Stimulated activated CD4-positive, alpha-beta T cell treated with anti-CD3 and anti-CD28 coated beads, Interleukin-1b, Interleukin-23, amount 100 ng/mL, for 48 hours (primary cell): ENCODE results near the gene ZSCAN2.
"Not testable (repeated sequence)": the region's sequence is repeated elsewhere in the genome, so short reads cannot be mapped to it uniquely, and the experiment has no call there.

Experiments used
- DNase-seq: peaks from one replicate; pipeline ENCODE4 v3.0.0-alpha.2; 2020

Gene ZSCAN2

DNA sequence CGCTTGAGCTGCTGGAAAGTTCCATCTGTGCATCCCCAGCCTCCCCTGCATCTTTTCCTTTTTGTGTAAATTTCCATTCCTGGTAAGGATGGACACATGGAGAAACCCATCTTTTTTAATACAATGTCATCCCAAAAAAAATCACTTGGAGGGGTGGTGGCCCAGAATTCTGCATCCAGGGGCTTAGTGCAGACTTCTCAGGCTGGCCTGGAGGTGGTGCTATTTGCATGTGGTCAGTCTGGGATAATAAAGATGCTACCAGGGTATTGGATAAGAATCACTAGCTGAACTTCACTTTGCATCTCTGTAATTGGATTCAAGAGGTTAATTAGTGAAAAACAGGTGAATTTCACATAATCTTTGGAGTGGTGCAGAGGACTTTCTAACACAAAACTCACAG lies 1.8 kb upstream of the ZSCAN2 start:
- DNase-seq: peak; percentile 23

DNA sequence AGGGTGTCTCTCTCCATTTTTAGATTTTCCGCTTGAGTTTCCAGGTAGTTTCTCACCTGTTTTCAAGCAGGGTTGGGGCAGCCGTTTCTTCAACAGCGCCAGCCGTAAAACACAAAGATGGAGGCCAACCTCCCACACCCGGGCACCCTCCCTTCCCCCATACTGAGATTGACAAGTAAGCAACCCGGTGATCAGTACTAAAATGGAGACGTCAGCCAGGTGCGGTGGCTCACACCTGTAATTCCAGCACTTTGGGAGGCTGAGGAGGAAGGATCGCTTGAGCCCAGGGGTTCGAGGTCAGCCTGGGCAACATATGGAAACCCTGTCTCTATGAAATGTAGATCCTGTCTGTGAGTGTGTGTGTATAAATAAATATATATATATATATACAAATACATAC lies 903 bp upstream of the ZSCAN2 start:
- no peak for DNase-seq

DNA sequence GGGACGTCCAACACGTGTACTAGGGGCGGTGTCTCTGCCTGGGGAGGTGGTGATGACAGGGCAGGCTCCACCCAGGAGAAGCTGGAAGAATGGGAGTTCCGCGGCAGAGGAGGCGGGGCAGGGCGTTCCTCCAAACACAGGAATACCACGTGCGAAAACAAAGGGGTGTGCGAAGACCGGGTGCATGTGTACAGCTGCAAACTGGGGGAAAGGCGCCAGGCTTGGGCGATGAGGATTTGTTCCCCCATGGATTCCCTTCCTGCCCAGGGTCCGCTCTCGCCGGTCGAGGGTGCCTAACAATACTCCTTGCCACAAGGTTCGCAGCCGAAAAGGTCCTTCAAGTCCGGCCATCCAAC lies 500 bp upstream of the ZSCAN2 start:
- DNase-seq: peak; percentile 60

DNA sequence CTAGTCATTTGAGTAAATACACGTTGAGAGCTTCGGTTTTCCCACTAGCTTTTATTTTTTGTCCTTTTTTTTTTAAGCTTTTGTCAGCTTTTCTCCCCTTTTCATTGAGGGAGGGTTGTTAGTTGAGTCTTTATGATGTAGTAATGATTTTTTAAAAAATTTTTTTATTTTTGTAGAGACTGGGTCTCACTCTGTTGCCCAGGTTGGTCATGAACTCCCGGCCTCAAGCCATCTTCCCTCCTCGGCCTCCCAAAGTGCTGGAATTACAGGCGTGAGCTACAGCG lies 688 bp downstream of the ZSCAN2 start:
- DNase-seq: no peak

DNA sequence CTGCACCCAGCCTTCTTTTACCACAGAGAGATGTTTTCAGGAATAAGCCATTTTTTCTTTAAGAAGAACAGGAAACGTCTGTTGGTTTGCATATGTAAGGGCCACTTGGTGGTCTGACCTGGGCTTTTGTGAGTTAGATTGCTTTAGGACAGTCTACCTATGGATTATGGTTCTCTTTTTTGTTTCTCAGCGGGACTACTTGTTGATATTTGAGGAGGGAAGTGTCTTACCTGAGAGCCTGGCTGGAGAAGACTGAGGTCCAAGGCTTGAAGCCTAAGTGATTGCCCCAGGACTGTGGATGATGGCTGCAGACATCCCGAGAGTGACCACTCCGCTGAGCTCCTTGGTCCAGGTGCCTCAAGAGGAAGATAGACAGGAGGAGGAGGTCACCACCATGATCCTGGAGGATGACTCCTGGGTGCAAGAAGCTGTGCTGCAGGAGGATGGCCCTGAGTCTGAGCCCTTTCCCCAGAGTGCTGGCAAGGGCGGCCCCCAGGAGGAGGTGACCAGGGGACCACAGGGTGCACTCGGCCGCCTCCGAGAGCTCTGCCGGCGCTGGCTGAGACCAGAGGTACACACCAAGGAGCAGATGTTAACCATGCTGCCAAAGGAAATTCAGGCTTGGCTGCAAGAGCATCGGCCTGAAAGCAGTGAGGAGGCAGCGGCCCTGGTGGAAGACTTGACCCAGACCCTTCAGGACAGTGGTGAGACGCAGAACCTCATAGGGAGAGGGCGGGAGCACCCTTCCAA lies 3.0 kb downstream of the ZSCAN2 start:
- DNase-seq: no peak

DNA sequence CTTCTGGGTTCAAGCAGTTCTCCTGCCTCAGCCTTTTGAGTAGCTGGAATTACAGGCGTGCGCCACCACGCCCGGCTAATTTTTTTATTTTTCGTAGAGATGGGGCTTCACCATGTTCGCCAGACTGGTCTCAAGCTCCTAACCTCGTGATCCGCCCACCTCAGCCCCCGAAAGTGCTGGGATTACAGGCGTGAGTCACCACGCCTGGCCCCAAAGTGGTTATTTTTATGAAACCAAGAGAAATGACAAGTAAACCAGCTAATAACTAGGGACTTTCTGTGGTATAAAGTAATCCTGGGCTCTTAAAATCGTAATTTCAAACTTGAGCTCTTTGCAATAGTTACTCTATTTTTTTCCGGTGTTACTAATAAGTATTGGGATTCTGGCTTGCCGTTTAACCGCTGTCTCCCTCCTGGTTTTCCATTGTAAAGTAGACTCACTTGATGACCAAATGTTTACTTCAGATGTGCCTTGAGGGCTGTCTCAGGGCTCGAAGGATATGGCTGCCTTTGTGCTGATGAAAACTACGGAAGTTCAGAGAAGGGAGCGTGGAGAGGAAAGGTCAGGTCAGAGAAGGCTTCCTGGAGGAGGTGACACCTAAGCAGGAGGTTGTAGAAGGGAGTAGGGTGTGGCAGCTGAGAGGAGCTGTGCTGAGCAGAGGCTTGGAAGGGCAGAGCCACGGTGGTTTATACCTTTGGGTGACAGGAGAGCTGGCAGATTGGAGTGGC lies 4.2 kb downstream of the ZSCAN2 start:
- peak; percentile 63 for DNase-seq

DNA sequence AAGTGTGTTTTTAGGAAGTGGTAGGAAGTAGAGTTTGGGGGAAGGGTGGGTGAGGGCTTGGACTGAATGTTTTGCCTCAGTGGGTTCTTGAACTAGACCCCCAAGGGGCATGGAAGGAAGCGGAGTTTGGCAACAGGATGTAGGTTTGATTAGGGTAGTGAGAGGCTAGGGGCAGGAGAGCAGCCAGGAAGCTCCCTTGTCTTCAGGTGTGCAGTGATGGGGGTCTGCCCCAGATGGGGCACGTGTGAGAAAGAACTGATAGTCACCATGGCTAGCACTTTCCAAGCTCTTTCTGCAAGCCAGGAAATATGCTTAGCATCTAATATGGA lies 4.7 kb downstream of the ZSCAN2 start:
- no peak for DNase-seq

DNA sequence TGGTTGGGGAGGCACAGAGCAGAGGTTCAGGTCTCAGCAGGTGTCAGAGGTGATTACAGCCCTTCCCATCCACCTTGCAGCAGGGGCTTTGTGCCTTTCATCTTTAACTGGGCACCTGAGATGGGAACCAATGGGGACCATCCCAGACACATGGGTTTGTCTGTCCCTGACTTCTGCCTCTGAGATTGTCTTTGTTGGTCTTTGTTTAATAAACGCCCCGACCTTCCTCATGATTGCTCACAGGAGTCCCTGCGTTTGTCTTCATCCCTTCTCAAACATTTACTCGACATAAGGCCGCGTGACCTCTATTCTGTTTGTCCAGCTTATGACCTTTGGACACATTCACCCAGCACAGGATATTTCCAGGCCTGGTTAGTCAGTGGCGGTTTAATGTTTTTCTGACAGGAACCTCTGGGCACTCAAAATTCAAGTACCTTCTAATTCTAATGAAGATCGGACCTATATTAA lies 5.9 kb downstream of the ZSCAN2 start:
- DNase-seq: no peak

DNA sequence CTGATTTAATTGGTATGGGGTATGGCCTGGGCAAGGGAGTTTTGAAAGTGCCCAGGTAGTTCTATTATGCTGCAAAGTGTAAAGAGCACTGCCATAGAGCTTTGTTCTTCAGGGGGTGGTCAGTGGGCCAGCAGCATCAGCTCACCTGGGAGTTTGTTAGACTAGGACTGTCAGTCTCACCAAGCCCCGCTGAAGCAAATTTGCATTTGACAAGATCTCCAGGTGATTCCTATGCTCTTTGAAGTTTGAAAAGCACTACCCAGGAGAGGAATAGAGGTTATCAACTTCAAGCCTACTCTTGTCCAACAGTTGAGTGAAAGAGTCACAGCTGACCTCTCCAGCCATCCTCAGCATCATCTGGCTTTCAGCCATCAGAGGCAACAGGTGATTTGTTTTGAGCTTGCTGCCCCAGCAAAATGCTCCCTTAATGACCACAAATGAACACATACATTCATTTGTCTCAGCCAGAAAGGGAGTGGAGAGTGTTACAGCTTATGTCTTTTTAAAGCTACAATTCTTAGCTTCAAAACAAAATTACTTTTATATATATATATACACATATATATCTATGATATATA lies 8.0 kb downstream of the ZSCAN2 start:
- DNase-seq: no peak

DNA sequence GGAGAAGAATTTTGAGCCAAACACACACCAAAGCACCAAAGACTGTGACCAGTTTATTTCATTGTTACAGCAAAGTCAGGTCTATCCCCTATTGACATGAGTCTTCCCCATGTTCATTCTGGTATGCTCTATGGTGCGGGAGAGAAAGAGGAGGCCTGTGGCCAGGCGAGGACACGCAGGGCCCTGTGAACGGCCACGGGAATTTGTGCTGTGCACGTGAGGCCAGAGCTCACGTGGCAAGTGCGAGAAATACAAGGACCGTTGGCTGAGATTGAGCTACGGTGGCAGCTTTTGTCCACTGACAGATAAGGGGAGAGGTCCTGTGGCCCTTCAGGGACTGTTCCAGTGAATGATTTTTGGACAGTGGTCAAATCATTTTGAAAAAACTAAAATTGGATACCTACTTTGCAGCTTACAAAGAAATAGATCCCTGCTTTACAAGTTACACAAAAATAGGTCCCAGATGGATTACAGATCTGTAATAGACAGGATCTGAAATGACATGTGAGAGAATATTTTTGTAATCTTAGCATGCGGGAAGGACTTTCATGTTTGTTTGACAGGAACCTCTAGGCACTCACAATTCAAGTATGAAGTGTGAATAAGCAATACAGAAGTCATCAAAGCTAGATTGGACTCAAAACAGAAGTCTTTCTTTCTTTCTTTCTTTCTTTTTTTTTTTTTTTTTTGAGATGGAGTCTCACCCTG lies 9.2 kb downstream of the ZSCAN2 start:
- no peak for DNase-seq

DNA sequence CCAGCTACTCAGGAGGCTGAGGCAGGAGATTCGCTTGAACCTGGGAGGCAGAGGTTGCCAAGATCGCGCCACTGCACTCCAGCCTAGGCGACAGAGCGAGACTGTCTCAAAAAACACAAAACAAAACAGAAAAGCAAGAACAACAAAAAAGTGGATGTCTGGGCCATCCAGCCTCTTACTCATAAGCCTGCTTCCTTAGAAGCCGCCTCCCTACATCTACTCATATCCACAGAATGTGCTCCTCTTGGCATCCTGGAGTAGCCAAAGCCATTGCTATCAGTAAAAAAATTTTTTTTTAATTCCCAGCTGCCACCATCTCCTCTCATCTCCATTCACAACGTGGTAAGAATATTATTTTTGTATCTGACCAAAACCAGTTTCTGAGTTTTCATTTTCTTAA lies 10.8 kb downstream of the ZSCAN2 start:
- DNase-seq: no peak

DNA sequence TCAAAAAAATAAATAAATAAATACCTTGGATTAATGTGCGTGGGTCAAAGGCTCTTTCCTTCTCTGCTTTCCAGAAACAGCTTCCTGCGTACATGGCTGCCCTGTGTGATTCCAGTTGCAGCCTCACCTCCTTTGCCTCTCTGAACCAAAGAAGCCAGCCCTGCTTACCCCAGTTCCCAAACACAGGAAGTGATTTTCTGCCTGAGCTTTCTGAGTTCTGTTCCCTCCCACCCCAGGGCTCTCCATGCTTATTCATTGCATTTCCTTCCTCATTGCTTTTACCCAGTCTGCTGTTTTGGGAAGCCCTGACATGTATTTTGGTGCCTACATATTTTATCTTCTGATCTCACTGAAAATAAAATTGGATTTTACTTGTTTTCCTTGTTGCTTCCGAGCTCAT lies 15.4 kb downstream of the ZSCAN2 start:
- no peak for DNase-seq

DNA sequence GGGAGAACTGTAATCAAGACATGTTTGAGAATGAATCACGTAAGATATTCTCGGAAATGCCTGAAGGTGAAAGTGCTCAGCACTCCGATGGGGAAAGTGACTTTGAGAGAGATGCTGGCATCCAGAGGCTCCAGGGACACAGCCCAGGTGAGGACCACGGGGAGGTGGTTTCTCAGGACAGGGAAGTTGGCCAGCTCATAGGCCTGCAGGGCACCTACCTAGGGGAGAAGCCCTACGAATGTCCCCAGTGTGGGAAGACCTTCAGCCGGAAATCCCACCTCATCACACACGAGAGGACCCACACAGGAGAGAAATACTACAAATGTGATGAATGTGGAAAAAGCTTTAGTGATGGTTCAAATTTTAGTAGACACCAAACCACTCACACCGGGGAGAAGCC lies 19.8 kb downstream of the ZSCAN2 start:
- no peak for DNase-seq

DNA sequence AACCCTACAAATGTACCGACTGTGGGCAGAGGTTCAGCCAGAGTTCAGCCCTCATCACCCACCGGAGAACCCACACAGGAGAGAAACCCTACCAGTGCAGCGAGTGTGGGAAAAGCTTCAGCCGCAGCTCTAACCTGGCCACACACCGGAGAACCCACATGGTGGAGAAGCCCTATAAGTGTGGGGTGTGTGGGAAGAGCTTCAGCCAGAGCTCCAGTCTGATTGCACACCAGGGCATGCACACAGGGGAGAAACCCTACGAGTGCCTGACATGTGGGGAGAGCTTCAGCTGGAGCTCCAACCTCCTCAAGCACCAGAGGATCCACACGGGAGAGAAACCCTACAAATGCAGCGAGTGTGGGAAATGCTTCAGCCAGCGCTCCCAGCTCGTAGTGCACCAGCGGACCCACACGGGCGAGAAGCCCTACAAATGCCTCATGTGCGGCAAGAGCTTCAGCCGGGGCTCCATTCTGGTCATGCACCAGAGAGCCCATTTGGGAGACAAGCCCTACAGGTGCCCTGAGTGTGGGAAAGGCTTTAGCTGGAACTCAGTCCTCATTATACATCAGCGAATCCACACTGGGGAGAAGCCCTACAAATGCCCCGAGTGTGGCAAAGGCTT lies 20.7 kb downstream of the ZSCAN2 start:
- no peak for DNase-seq

DNA sequence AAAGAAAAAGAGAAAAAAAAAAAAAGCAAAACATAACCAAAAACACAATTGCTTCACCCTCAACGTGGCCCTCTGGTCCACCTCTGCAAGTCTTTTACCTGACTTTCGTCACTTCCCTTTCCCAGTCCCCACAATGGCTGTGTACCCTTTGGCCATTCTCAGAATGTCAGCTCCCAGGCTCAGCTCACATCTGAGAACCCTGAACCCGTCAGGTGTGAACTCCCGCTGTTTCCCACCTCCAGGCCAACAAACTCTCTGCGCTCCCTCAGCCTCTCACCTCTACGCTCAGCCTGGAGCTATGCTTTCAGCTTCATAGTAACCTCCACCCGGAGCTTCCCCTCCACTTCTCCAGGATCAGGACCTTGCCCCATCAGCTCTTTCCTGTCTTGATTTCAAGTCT lies 23.6 kb downstream of the ZSCAN2 start:
- DNase-seq: no peak

DNA sequence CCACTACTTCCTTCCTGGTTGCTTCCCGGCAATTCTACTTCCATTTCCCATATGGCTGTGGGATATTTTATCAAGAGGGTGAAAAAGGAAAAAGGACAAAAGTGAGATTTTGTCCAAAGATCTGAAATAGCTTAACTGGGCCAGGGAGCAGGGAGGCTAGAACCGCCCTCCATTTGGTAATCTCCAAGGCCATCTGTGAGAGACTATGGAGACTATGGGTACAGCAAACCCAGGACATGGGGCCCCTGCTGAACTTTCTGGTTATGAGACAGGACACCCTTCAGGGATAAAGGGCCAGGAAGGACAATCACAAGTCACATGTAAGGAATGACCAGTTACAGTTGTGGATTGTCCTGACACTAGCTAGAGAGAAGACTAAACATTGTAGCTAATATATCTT lies 24.3 kb downstream of the ZSCAN2 start:
- no peak for DNase-seq

DNA sequence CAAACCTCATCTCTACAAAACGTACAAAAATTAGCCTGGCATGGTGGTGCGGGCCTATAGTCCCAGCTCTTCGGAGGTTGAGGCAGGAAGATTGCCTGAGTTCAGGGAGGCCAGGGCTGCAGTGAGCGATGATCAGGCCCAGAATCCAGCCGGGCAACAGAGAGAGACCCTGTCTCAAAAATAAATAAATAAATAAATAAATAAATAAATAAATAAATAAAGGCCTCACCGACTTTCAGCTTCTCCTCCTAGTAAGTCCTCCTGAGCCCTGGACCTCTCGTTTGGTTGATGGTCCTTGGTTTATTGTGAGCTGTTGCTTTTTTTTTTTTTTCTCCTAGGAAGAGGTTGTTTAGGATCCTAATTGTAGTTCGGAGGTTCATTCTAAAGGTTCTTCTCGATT lies 28.2 kb downstream of the ZSCAN2 start:
- DNase-seq: no peak

DNA sequence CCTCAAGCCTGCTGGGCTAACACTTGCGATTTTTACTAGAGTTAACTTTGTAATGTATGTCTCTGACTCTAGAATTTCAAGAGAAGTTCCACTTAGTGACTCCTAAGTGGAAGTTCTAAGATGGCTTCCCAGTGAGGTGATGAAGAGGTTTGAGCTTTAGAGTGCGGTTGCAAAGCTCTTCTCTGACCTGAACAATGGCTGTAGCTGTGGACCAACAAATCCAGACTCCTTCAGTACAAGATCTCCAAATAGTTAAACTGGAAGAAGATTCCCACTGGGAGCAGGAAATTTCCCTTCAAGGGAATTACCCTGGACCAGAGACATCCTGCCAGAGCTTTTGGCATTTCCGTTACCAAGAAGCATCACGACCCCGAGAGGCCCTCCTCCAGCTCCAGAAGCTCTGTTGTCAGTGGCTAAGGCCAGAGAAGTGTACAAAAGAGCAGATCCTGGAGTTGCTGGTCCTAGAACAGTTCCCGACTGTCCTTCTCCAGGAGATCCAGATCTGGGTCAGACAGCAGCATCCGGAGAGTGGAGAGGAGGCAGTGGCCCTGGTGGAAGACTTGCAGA lies 31.0 kb downstream of the ZSCAN2 start:
- no peak for DNase-seq

DNA sequence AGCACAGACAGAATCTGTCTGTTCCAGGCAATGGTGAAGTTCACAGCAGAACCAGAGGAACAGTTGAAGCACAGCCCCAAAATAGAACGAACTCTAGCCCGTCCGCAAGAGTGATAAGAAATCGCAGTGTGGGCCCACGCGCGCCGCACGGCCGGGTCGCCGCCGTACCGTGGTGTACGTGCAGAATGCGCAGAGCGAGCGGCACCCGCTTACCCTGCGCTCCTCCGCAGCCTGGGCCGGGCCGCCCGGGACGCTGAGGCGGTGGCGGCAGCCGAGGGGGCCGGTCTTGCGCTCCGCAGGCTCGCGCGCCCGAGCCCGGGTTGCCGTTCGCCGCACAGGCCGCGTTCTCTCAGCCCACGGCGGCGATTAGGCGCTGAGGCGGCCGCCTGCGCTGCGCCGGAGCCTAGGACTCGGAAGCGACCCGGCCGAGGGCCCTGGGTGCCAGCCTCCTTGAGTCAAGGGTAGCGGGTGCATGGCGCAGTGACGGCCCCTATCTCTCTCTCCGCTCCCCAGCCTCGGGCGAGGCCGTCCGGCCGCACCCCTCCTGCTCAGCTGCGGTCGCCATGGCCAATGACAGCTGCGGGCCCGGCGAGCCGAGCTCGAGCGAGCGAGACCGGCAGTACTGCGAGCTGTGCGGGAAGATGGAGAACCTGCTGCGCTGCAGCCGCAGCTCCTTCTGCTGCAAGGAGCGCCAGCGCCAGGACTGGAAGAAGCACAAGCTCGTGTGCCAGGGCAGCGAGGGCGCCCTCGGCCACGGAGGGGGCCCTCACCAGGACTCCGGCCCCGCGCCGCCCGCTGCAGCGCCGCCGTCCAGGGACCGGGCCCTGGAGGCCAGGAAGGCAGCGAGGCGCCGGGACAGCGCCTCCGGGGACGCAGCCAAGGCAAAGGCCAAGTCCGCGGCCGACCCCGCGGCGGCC lies 32.8 kb downstream of the ZSCAN2 start:
- DNase-seq: peak; percentile 69

DNA sequence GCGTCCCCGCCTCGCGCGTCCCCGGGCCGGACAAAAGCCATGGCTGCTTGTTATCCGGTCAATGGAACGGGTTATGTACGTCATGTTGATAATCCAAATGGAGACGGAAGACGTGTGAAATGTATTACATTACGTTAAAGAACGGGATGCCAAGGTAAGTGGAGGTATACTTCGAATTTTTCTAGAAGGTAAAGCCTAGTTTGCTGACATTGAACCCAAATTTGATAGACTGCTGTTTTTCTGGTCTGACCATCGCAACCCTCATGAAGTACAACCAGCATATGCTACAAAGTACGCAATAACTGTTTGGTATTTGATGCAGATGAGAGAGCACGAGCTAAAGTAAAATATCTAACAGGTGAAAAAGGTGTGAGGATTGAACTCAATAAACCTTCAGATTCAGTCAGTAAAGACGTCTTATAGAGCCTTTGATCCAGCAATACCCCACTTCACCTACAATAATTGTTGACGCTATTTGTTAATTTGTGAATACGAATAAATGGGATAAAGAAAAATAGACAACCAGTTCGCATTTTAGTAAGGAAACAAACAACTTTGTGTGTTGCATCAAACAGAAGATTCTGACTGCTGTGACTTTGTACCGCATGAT lies 33.5 kb downstream of the ZSCAN2 start:
- DNase-seq: no peak

DNA sequence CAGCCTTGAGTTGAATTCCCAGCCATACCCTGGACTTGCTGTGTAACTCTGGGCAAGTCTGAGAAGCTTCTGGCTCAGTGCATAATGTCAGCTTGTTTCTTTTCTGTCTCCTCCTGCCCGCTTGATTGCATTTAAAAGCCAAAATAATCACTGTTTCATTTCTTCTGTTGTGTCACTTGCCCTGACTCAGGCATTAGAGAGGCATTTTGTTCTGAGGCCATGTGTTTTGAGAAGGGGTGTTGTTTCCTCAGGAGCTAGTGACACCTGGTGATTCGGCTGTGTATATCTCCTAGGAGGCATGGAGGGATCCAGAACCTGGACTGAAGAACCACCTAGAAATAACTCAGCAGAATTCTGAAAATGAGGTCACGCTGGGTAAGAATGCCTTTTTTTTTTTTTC lies 37.3 kb downstream of the ZSCAN2 start:
- DNase-seq: no peak

DNA sequence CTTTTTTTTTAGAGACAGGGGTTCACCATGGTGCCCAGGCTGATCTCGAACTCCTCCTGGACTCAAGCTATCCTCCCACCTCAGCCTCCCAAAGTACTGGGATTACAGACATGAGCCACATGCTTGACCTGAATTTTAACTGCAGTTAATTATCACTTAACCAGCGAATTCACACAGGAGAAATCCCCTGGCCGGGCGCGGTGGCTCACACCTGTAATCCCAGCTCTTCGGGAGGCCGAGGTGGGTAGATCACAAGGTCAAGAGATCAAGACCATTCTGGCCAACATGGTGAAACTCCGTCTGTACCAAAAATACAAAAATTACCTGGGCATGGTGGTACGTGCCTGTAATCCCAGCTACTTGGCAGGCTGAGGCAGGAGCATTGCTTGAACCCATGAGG lies 41.1 kb downstream of the ZSCAN2 start:
- DNase-seq: not testable (repeated sequence)
